ENCODE measurements around the gene CTDSP2. TPM values are rescaled to one million over a fixed set of nuclear protein-coding genes. Genes with fewer than 3 reads are reported as not detected.

CTDSP2 gene
- total and polyA plus RNA-seq, 2 of the 8 experiments (the other 6 are each of a cell fraction or from before 2014, with no cell fraction given): 71.3 to 91.7 TPM

DNA sequence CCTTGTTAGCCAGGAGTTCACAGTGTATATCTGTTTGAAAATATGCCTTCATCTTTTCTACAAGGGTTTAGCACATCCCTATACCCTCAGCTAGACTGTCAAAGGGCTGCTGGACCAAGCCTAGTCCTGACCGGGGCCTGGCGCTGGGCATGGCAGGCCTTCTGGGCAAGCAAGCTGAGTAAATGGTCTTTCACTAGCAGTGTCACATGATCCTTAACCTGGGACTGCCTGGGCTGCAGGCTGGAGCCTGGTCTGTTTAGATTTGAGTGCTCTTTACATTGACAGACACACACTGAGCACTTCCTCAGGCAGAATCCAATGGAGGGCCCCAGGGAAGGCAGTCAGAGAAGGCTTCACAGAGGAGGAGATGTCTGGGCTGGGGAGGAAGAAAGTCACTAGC lies 21.1 kb downstream of the CTDSP2 start:
- ChIA-PET CTCF (ENCODE audit: partially characterized antibody) (interaction anchor here (0.7 to 8.6 kb wide), 10 partner anchors 10 to 78 kb away, joined by 3 to 94 read pairs (median 6); no protein-coding TSS in a partner anchor), POLR2A (ENCODE audit: partially characterized antibody) (interaction anchor here (1.0 to 3.9 kb wide), 3 partner anchors 10 to 21 kb away, joined by 4 to 17 read pairs (median 5); partner anchors contain the start of gene CTDSP2)
- peaks cover 17 to 24% of the 10 kb centered on the region in 2 experiments for H4K20me1 ChIP-seq (replicated peaks in 1 of 2; ENCODE audit: control insufficient read depth in 1 of 2, insufficient read depth in 2 of 2, low read length in 2 of 2)
- H3K9ac ChIP-seq (replicated peaks in 1 of 4; ENCODE audit: extremely low read depth in 1 of 4, low read depth in 3 of 4, low read length in 3 of 4): no peak overlapping the region
- H2BK5ac ChIP-seq (ENCODE audit: low read depth, low read length): no peak overlapping the region
- no peak overlapping the region for H3K4ac ChIP-seq (replicated peaks; ENCODE audit: insufficient read length, low read depth, low read length)
- H3K4me1 ChIP-seq (replicated peaks in 1 of 4; ENCODE audit: control insufficient read depth in 3 of 4, insufficient read depth in 4 of 4, low read length in 3 of 4): no peaks in the 10 kb centered on the region
- no peak overlapping the region for H2BK12ac ChIP-seq (ENCODE audit: low read depth, low read length)
- no peaks in the 10 kb centered on the region for H3K27me3 ChIP-seq (replicated peaks in 1 of 4; ENCODE audit: control insufficient read depth in 3 of 4, extremely low read depth in 1 of 4, insufficient read depth in 3 of 4, low read length in 3 of 4)
- H4K5ac ChIP-seq (ENCODE audit: insufficient read length, low read depth, low read length): no peak overlapping the region
- no peak overlapping the region for H3K23ac ChIP-seq (ENCODE audit: insufficient read length)
- DNase-seq (ENCODE audit: low read depth in 1 of 2, low spot score in 2 of 2) (no peak), FAIRE-seq (no peak)
- H2BK15ac ChIP-seq (ENCODE audit: low read length): no peak overlapping the region
- H2BK20ac ChIP-seq (ENCODE audit: low read length): no peak overlapping the region
- no peaks in the 10 kb centered on the region for H3K23me2 ChIP-seq (ENCODE audit: low read depth, low read length)
- H3K9me3 ChIP-seq (ENCODE audit: insufficient read depth in 2 of 2, low read depth in 1 of 2, low read length in 1 of 2): no peaks in the 10 kb centered on the region
- H2AFZ ChIP-seq (ENCODE audit: low read length): no peak overlapping the region
- no peak overlapping the region for H3K14ac ChIP-seq (ENCODE audit: insufficient read length)
- no peak overlapping the region for H3K56ac ChIP-seq (replicated peaks; ENCODE audit: insufficient read length, low read depth, low read length)
- peaks cover 0 to 12% of the 10 kb centered on the region in 2 experiments; a peak in 3 of 4 replicates for H3K79me2 ChIP-seq (ENCODE audit: control insufficient read depth in 1 of 2, insufficient read depth in 2 of 2, low read length in 2 of 2)
- no peak overlapping the region for H4K91ac ChIP-seq (replicated peaks; ENCODE audit: insufficient read length, low read length)
- no peak overlapping the region for H2BK120ac ChIP-seq (replicated peaks; ENCODE audit: low read depth, low read length)
- WGBS, 2 experiments (ENCODE audit: extremely low coverage in 1 of 2, insufficient coverage in 1 of 2, insufficient read length in 1 of 2, insufficient replicate concordance in 2 of 2, low coverage in 1 of 2, low lambda C conversion rate in 2 of 2, missing lambda C conversion rate in 1 of 2): 98% methylated on average over 2 of the region's 2 CpGs; no CpG with 5 or more reads in 1 of the 2 experiments
- no peak overlapping the region for H4K8ac ChIP-seq (ENCODE audit: extremely low read depth, insufficient read depth, low read length)
- no peak overlapping the region for H2AK5ac ChIP-seq (ENCODE audit: low read depth, low read length)
- no peak overlapping the region for H3K18ac ChIP-seq (ENCODE audit: extremely low read depth, low read length)
- H3K79me1 ChIP-seq (ENCODE audit: low read depth, low read length): no peaks in the 10 kb centered on the region
- H3K4me2 ChIP-seq (ENCODE audit: insufficient read depth in 1 of 2, low read depth in 2 of 2, low read length in 2 of 2): no peak overlapping the region
- H3K4me3 ChIP-seq (ENCODE audit: extremely low read depth in 1 of 4, insufficient read depth in 2 of 4, low read depth in 3 of 4, low read length in 4 of 4): no peak overlapping the region
- peaks cover 27 to 79% (median 64%) of the 10 kb centered on the region in 4 experiments for H3K36me3 ChIP-seq (ENCODE audit: control insufficient read depth in 2 of 4, insufficient read depth in 4 of 4, low read length in 3 of 4)
- no peak overlapping the region for H3K27ac ChIP-seq (ENCODE audit: low read depth, low read length)
- no peak for TF ChIP-seq POLR2A (IDR thresholded peaks at IDR 0.05; ENCODE audit: control extremely low read depth in 1 of 2, low read depth in 2 of 2, low read length in 2 of 2)
- TF ChIP-seq TAF7 (optimal IDR thresholded peaks at IDR 0.05; ENCODE audit: borderline replicate concordance, low read depth, low read length): no peak
- TF ChIP-seq YY1 (IDR thresholded peaks at IDR 0.05; ENCODE audit: low read depth, low read length): no peak
- TF ChIP-seq CBX8 (IDR thresholded peaks at IDR 0.05; ENCODE audit: borderline replicate concordance, low read depth, low read length): no peak
- TF ChIP-seq RBBP5 (IDR thresholded peaks at IDR 0.05; ENCODE audit: borderline replicate concordance, low read depth, low read length): no peak
- no peak for TF ChIP-seq ASH2L (IDR thresholded peaks at IDR 0.05; ENCODE audit: low read length)
- TF ChIP-seq SIN3A (conservative IDR thresholded peaks at IDR 0.05 in 1 of 2, IDR thresholded peaks at IDR 0.05 in 1 of 2; ENCODE audit: low read depth in 1 of 2, low read length in 2 of 2): no peak
- no peak for TF ChIP-seq BRCA1 (IDR thresholded peaks at IDR 0.05; ENCODE audit: low read depth, low read length)
- no peak for TF ChIP-seq SP1 (IDR thresholded peaks at IDR 0.05; ENCODE audit: low read depth, low read length)
- TF ChIP-seq, protein P1, sequence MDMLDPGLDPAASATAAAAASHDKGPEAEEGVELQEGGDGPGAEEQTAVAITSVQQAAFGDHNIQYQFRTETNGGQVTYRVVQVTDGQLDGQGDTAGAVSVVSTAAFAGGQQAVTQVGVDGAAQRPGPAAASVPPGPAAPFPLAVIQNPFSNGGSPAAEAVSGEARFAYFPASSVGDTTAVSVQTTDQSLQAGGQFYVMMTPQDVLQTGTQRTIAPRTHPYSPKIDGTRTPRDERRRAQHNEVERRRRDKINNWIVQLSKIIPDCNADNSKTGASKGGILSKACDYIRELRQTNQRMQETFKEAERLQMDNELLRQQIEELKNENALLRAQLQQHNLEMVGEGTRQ (IDR thresholded peaks at IDR 0.05; ENCODE audit: low read length): no peak
- TF ChIP-seq MAFK (IDR thresholded peaks at IDR 0.05; ENCODE audit: low read depth, low read length): no peak
- TF ChIP-seq, protein P2, sequence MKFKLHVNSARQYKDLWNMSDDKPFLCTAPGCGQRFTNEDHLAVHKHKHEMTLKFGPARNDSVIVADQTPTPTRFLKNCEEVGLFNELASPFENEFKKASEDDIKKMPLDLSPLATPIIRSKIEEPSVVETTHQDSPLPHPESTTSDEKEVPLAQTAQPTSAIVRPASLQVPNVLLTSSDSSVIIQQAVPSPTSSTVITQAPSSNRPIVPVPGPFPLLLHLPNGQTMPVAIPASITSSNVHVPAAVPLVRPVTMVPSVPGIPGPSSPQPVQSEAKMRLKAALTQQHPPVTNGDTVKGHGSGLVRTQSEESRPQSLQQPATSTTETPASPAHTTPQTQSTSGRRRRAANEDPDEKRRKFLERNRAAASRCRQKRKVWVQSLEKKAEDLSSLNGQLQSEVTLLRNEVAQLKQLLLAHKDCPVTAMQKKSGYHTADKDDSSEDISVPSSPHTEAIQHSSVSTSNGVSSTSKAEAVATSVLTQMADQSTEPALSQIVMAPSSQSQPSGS (IDR thresholded peaks at IDR 0.05; ENCODE audit: low read length): no peak

All from H1 (cell line).